Fibroblast of skin of abdomen (primary cell): Measurements from ENCODE around the gene KCNN3.
A peak's percentile ranks its signal among the peaks of the same experiment; 100 is the strongest.

Experiments used
- DNase-seq: peaks from one replicate; pipeline ENCODE4 v3.0.0-alpha.2; 2013

The KCNN3 gene

GRCh38 chr1:154813846-154814505, 56.1 kb downstream of the KCNN3 start:
- no peak for DNase-seq

- DNase-seq: no peak
Measured at GRCh38 chr1:154813300-154813816, 56.7 kb downstream of the KCNN3 start.

- DNase-seq: no peak
Measured at GRCh38 chr1:154812877-154813276, 57.2 kb downstream of the KCNN3 start.

- no peak for DNase-seq
Measured at GRCh38 chr1:154810571-154810970, 59.5 kb downstream of the KCNN3 start.

GRCh38 chr1:154809436-154810413, 60.4 kb downstream of the KCNN3 start:
- peak; percentile 3 for DNase-seq

- DNase-seq: no peak
Measured at GRCh38 chr1:154808909-154809262, 61.2 kb downstream of the KCNN3 start.

GRCh38 chr1:154808261-154808908, 61.7 kb downstream of the KCNN3 start:
- no peak for DNase-seq

GRCh38 chr1:154807048-154807591, 63.0 kb downstream of the KCNN3 start:
- no peak for DNase-seq

GRCh38 chr1:154806333-154806732, 63.7 kb downstream of the KCNN3 start:
- DNase-seq: no peak

- no peak for DNase-seq
Measured at GRCh38 chr1:154802982-154803920, 66.8 kb downstream of the KCNN3 start.

- DNase-seq: no peak
Measured at GRCh38 chr1:154802336-154802969, 67.6 kb downstream of the KCNN3 start.

- no peak for DNase-seq
Measured at GRCh38 chr1:154801234-154802011, 68.7 kb downstream of the KCNN3 start.

GRCh38 chr1:154799188-154799587, 70.9 kb downstream of the KCNN3 start:
- DNase-seq: no peak

GRCh38 chr1:154798645-154799044, 71.4 kb downstream of the KCNN3 start:
- no peak for DNase-seq

GRCh38 chr1:154797175-154797574, 72.9 kb downstream of the KCNN3 start:
- DNase-seq: no peak

- DNase-seq: no peak
Measured at GRCh38 chr1:154796303-154796892, 73.7 kb downstream of the KCNN3 start.

- DNase-seq: no peak
Measured at GRCh38 chr1:154794608-154795007, 75.5 kb downstream of the KCNN3 start.

GRCh38 chr1:154793685-154794084, 76.4 kb downstream of the KCNN3 start:
- DNase-seq: no peak

- DNase-seq: no peak
Measured at GRCh38 chr1:154792899-154793298, 77.2 kb downstream of the KCNN3 start.
